GM13977 (cell line): Measurements from ENCODE around the gene GLT6D1.

Experiments used
- DNase-seq: peaks from one replicate; pipeline ENCODE4 v3.0.0; 2012; ENCODE audit warnings: low spot score
- in situ Hi-C: fragments of 300-500 bp; cut with MboI; formaldehyde crosslinking; loops from one replicate; pipeline ENCODE4 v1.12.0; 2022; ENCODE audit warnings: low sequenced_read_pairs, low pct_unique_long_range_greater_than_20kb, mixed read lengths, inconsistent platforms; ENCODE audit not compliant: unreplicated experiment
- TF ChIP-seq, protein P1 (sequence below): IDR thresholded peaks from 2 replicates; pipeline ENCODE4 v1.5.1; 2012; ENCODE audit warnings: mild to moderate bottlenecking, control low read depth; ENCODE audit not compliant: insufficient read depth; ENCODE audit errors: extremely low read depth, missing control alignments

The GLT6D1 gene

GRCh38 chr9:135665795-135666189 lies 26.5 kb upstream of the GLT6D1 start:
- TF ChIP-seq, protein P1, sequence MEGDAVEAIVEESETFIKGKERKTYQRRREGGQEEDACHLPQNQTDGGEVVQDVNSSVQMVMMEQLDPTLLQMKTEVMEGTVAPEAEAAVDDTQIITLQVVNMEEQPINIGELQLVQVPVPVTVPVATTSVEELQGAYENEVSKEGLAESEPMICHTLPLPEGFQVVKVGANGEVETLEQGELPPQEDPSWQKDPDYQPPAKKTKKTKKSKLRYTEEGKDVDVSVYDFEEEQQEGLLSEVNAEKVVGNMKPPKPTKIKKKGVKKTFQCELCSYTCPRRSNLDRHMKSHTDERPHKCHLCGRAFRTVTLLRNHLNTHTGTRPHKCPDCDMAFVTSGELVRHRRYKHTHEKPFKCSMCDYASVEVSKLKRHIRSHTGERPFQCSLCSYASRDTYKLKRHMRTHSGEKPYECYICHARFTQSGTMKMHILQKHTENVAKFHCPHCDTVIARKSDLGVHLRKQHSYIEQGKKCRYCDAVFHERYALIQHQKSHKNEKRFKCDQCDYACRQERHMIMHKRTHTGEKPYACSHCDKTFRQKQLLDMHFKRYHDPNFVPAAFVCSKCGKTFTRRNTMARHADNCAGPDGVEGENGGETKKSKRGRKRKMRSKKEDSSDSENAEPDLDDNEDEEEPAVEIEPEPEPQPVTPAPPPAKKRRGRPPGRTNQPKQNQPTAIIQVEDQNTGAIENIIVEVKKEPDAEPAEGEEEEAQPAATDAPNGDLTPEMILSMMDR = no peak
- in situ Hi-C loops = no loop called here
- DNase-seq = no peak

- DNase-seq = no peak
- in situ Hi-C loops = no loop called here
- TF ChIP-seq, protein P1 = no peak
Observed at GRCh38 chr9:135664801-135665794, 25.8 kb upstream of the GLT6D1 start.

GRCh38 chr9:135664266-135664665 lies 24.9 kb upstream of the GLT6D1 start:
- in situ Hi-C loops = no loop called here
- no peak for DNase-seq
- TF ChIP-seq, protein P1 = no peak

DNA sequence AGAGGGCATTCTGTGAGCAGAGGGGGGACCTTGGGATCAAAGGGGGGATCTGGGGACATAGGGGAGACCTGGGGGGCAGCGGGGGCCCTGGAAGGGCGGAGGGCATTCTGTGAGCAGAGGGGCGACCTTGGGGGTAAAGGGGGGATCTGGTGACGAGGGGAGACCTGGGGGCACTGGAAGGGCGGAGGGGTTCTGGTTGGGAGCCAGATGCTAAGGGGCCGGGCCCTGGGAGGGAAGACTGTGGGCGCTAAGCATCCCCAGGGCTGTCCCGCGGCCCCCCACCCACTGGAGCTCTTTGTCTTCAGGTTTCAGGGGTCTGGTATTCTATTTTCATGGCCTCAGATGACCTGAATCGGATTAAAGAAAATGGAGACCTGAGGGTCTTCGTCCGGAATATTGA lies 24.5 kb upstream of the GLT6D1 start:
- DNase-seq = no peak
- in situ Hi-C loops = no loop called here
- TF ChIP-seq, protein P1 = no peak

- TF ChIP-seq, protein P1 = no peak
- DNase-seq = no peak
- in situ Hi-C loops = no loop called here
Observed at GRCh38 chr9:135663451-135663770, 24.1 kb upstream of the GLT6D1 start.

GRCh38 chr9:135662758-135663450 lies 23.6 kb upstream of the GLT6D1 start, which contains the start of gene LCN9:
LCN9 (plus strand) TSS chr9:135663309; CDS start chr9:135663322, 13 bp downstream.
- DNase-seq = no peak
- in situ Hi-C loops = no loop called here
- TF ChIP-seq, protein P1 = no peak
